ENCODE results near the gene ANKMY2. TPM values are rescaled to one million over a fixed set of nuclear protein-coding genes. Genes with fewer than 3 reads are reported as not detected.

ANKMY2 gene
- total RNA-seq, 2 experiments from 2014 or later = 9.8 to 10.5 TPM

GRCh38 chr7:16616122-16616521 lies 29.4 kb downstream of the ANKMY2 start:
- ATAC-seq = no peak
- Mint-ChIP-seq H3K27ac (no peak overlapping the region), H3K9me3 (no peaks in the 10 kb centered on the region), H3K27me3 (no peaks in the 10 kb centered on the region), H3K36me3 (ENCODE audit: low read depth) (peaks cover 27% of the 10 kb centered on the region), H3K4me1 (ENCODE audit: low read depth) (peaks cover 23% of the 10 kb centered on the region), H3K4me3 (no peak overlapping the region)
- intact Hi-C loops (cut with micrococcal nuclease) = no loop called here
- ChIA-PET POLR2A (interaction anchor here (0.6 kb wide), 1 partner anchor 28 kb away, joined by 3 read pairs; no protein-coding TSS in a partner anchor), CTCF (no interaction called here)
- no peak for TF ChIP-seq CTCF (IDR thresholded peaks at IDR 0.05)
- no peak for DNase-seq

GRCh38 chr7:16615228-16615627 lies 30.3 kb downstream of the ANKMY2 start:
- TF ChIP-seq CTCF (IDR thresholded peaks at IDR 0.05) = no peak
- Mint-ChIP-seq H3K27me3 (no peaks in the 10 kb centered on the region), H3K9me3 (no peaks in the 10 kb centered on the region), H3K36me3 (ENCODE audit: low read depth) (peaks cover 26% of the 10 kb centered on the region), H3K4me3 (no peak overlapping the region), H3K4me1 (ENCODE audit: low read depth) (peaks cover 20% of the 10 kb centered on the region), H3K27ac (no peak overlapping the region)
- intact Hi-C loops (cut with micrococcal nuclease) = no loop called here
- ATAC-seq (no peak), DNase-seq (no peak)
- CTCF ChIA-PET = no interaction called here
- POLR2A ChIA-PET = no interaction called here

GRCh38 chr7:16611711-16612110 lies 33.8 kb downstream of the ANKMY2 start:
- Mint-ChIP-seq H3K27ac (no peak overlapping the region), H3K4me1 (ENCODE audit: low read depth) (peaks cover 5% of the 10 kb centered on the region)

GRCh38 chr7:16609842-16610450 lies 35.6 kb downstream of the ANKMY2 start:
- TF ChIP-seq CTCF (IDR thresholded peaks at IDR 0.05) = no peak
- ChIA-PET POLR2A (interaction anchor here (0.6 to 1.7 kb wide), 2 partner anchors 10 to 106 kb away, joined by 5 read pairs; no protein-coding TSS in a partner anchor), CTCF (interaction anchor here (1.0 kb wide), 1 partner anchor 66 kb away, joined by 3 read pairs; no protein-coding TSS in a partner anchor)
- peaks cover 5% of the 10 kb centered on the region for H3K4me1 Mint-ChIP-seq (ENCODE audit: low read depth)
- H3K36me3 Mint-ChIP-seq (ENCODE audit: low read depth) = peaks cover 10% of the 10 kb centered on the region
- H3K9me3 Mint-ChIP-seq = no peaks in the 10 kb centered on the region
- no peaks in the 10 kb centered on the region for H3K27me3 Mint-ChIP-seq
- H3K27ac Mint-ChIP-seq = no peak overlapping the region
- H3K4me3 Mint-ChIP-seq = no peak overlapping the region
- DNase-seq = no peak
- ATAC-seq = no peak
- intact Hi-C loops (cut with micrococcal nuclease) = no loop called here

More at GRCh38 chr7:16611711-16612110, 33.8 kb downstream of the ANKMY2 start:
- no peaks in the 10 kb centered on the region for H3K9me3 Mint-ChIP-seq
- H3K36me3 Mint-ChIP-seq (ENCODE audit: low read depth) = peaks cover 10% of the 10 kb centered on the region
- POLR2A ChIA-PET = no interaction called here
- DNase-seq (no peak), ATAC-seq (no peak)
- CTCF ChIA-PET = no interaction called here
- H3K4me3 Mint-ChIP-seq = no peak overlapping the region
- intact Hi-C loops (cut with micrococcal nuclease) = no loop called here
- no peaks in the 10 kb centered on the region for H3K27me3 Mint-ChIP-seq
- no peak for TF ChIP-seq CTCF (IDR thresholded peaks at IDR 0.05)

- H3K36me3 Mint-ChIP-seq (ENCODE audit: low read depth) = peaks cover 15% of the 10 kb centered on the region
- no peak for TF ChIP-seq CTCF (IDR thresholded peaks at IDR 0.05)
- H3K4me1 Mint-ChIP-seq (ENCODE audit: low read depth) = peaks cover 2% of the 10 kb centered on the region
- POLR2A ChIA-PET = no interaction called here
- DNase-seq = no peak
- CTCF ChIA-PET = no interaction called here
- intact Hi-C loops (cut with micrococcal nuclease) = no loop called here
- no peak overlapping the region for H3K27ac Mint-ChIP-seq
- no peaks in the 10 kb centered on the region for H3K9me3 Mint-ChIP-seq
- no peak overlapping the region for H3K4me3 Mint-ChIP-seq
- no peak for ATAC-seq
- H3K27me3 Mint-ChIP-seq = no peaks in the 10 kb centered on the region
Observed at GRCh38 chr7:16606704-16607103, 38.9 kb downstream of the ANKMY2 start.
